A673 (cell line): ENCODE results near the gene ANXA4.

ENCODE experiments used
- CTCF ChIP-seq: fragments of 300-800, 200-600 bp; sonication (generic); conservative IDR thresholded peaks from 2 replicates; pipeline ENCODE4 v1.5.1; 2017; ENCODE audit warnings: low read depth, mild to moderate bottlenecking, antibody characterized with exemption, low read length, moderate library complexity, mixed read lengths
- EZH2 ChIP-seq: fragments of 200-600 bp; sonication (generic); IDR thresholded peaks from 2 replicates; pipeline ENCODE4 v1.6.1; 2017; ENCODE audit warnings: borderline replicate concordance, low read depth, mild to moderate bottlenecking, mixed read lengths, antibody characterized with exemption, low read length; ENCODE audit not compliant: poor library complexity, severe bottlenecking

- TF ChIP-seq CTCF: no peak
- no peak for TF ChIP-seq EZH2
Measured at GRCh38 chr2:69693059-69693774, 48.7 kb upstream of the ANXA4 start.
